Right lobe of liver (tissue), 6 donors: ENCODE measurements around the gene PLCXD1. TPM values are rescaled to one million over a fixed set of nuclear protein-coding genes. Genes with fewer than 3 reads are reported as not detected.

Source experiments
- ATAC-seq, 4 donors: fragments of 200-7000 bp; cut with Tn5 transposase; one replicate each; pipeline ENCODE4 v1.9.1; 2020; ENCODE audit warnings: mild to moderate bottlenecking in 4 of 4, moderate library complexity in 4 of 4
- DNase-seq, 3 donors: peaks; one replicate each; pipeline ENCODE4 v3.0.0-alpha.2; 2020
- H3K27ac ChIP-seq, 3 donors: fragments of 200-600 bp; one replicate each; pipeline ENCODE4 v1.8.0; 2022
- H3K27me3 ChIP-seq, 2 donors: fragments of 200-600 bp; one replicate each; pipeline ENCODE4 v1.8.0; 2022
- H3K36me3 ChIP-seq, 4 donors: fragments of 200-600 bp; sonication (generic) in 1 of 4; one replicate each; pipeline versions ENCODE4 v1.5.1 to v1.8.0; 2017 to 2022; ENCODE audit warnings: control low read depth in 1 of 4
- H3K4me1 ChIP-seq, 4 donors: fragments of 200-600 bp; sonication (generic) in 1 of 4; one replicate each; pipeline versions ENCODE4 v1.5.1 to v1.8.0; 2017 to 2022; ENCODE audit warnings: control low read depth in 1 of 4
- H3K4me3 ChIP-seq, 3 donors: fragments of 200-600 bp; one replicate each; pipeline ENCODE4 v1.8.0; 2022
- H3K9me3 ChIP-seq, 4 donors: fragments of 200-600 bp; sonication (generic) in 1 of 4; one replicate each; pipeline versions ENCODE4 v1.5.1 to v1.8.0; 2017 to 2022; ENCODE audit warnings: control low read depth in 1 of 4
- POLR2A ChIP-seq: fragments of 450-650 bp; IDR thresholded peaks from one replicate; pipeline ENCODE4 v1.6.1; 2017; ENCODE audit warnings: antibody characterized with exemption, mild to moderate bottlenecking
- WGBS: methylation state at CpG from one replicate; pipeline ENCODE4 v1.1.6; 2018; ENCODE audit warnings: low coverage, low lambda C conversion rate; ENCODE audit not compliant: insufficient coverage; ENCODE audit errors: missing lambda C conversion rate; 5-methylcytosine and 5-hydroxymethylcytosine counted together
- intact Hi-C, 2 donors: fragments of 100-400 bp; cut with DNase I; formaldehyde crosslinking; loops; one replicate each; pipeline versions ENCODE4 v1.11.2 to v1.14.1; 2022
- total RNA-seq, 6 experiments: library from RNA; depleted of rRNA in 2 of 6; stranded (reverse); fragments of >200 nt in 2 of 6; fragmentation: NEBNext Ultra II Directional in 3 of 6; extraction: Animal tissue kit (Norgen Biotek cat#: 25700) in 3 of 6; gene quantifications; one replicate each; pipeline versions ENCODE4 v1.1.0 to v1.2.4, GENCODE V29; 2016 to 2023
- TF ChIP-seq, protein P1 (sequence below), 4 donors: fragments of 200-600 bp in 3 of 4; fragments of 450-650 bp in 1 of 4; IDR thresholded peaks; one replicate each; pipeline versions ENCODE4 v1.5.1 to v1.8.0; 2016 to 2022; ENCODE audit warnings: antibody characterized with exemption in 4 of 4, mild to moderate bottlenecking in 2 of 4
- donor health status: DM: no; HTN: yes; CAD: no.
- donor health status: DM: no; HTN: no; CAD: no.
- donor health status: DM: no; HTN: no; CAD: no.
- donor health status: DM: no; HTN: yes; CAD: no.
- donor health status: DM: no; HTN: yes; CAD: no.

The PLCXD1 gene
- total RNA-seq, 6 experiments from 2014 or later: 3.4 to 11.2 (median 5.1) TPM

GRCh38 chrX:347351-348117 is 66.4 kb downstream of the PLCXD1 start:
- Histone ChIP-seq H3K27me3 (no peaks in the 10 kb centered on the region), H3K9me3 (no peaks in the 10 kb centered on the region), H3K36me3 (no peaks in the 10 kb centered on the region), H3K27ac (no peak overlapping the region), H3K4me3 (no peak overlapping the region), H3K4me1 (no peaks in the 10 kb centered on the region)
- 95% methylated on average over 16 of the region's 59 CpGs for WGBS
- TF ChIP-seq POLR2A: no peak
- TF ChIP-seq, protein P1, sequence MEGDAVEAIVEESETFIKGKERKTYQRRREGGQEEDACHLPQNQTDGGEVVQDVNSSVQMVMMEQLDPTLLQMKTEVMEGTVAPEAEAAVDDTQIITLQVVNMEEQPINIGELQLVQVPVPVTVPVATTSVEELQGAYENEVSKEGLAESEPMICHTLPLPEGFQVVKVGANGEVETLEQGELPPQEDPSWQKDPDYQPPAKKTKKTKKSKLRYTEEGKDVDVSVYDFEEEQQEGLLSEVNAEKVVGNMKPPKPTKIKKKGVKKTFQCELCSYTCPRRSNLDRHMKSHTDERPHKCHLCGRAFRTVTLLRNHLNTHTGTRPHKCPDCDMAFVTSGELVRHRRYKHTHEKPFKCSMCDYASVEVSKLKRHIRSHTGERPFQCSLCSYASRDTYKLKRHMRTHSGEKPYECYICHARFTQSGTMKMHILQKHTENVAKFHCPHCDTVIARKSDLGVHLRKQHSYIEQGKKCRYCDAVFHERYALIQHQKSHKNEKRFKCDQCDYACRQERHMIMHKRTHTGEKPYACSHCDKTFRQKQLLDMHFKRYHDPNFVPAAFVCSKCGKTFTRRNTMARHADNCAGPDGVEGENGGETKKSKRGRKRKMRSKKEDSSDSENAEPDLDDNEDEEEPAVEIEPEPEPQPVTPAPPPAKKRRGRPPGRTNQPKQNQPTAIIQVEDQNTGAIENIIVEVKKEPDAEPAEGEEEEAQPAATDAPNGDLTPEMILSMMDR (IDR thresholded peaks at IDR 0.05): no peak
- intact Hi-C loops: no loop called here
- DNase-seq (peak in 2 of 3 donors; percentile 11 to 47), ATAC-seq (no peak)

DNA sequence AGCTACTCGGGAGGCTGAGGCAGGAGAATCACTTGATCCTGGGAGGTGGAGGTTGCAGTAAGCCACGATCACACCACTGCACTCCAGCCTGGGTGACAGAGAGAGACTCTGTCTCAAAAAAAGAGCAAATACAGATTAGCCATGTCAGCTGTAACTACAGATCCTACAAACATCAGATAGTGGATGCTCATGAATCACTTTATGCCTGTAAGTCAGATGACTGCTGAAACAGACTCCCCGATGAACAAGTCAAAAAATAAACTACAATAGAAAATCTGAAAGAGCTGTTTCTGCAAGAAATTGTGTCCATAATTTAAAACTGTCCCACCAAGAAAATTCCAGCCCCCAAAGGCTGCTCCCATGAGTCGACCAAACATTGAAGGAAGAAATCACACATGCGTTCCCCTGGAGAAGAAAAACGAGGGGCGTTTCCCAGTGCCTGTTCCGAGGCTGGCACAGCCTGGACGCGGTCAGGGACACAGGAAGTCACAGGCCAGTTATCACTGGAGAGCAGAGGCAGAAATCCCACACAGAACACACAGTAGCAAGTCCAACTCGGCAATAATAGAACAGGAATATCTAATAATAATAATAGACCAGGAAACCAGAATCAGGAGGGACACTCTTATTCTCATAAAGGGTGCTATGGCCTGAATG is 67.4 kb downstream of the PLCXD1 start:
- Histone ChIP-seq H3K4me1 (no peaks in the 10 kb centered on the region), H3K27me3 (no peaks in the 10 kb centered on the region), H3K4me3 (no peak overlapping the region), H3K36me3 (no peaks in the 10 kb centered on the region), H3K9me3 (no peaks in the 10 kb centered on the region), H3K27ac (no peak overlapping the region)
- WGBS: 56% methylated on average over 9 of the region's 11 CpGs
- no peak for TF ChIP-seq POLR2A
- TF ChIP-seq, protein P1 (IDR thresholded peaks at IDR 0.05): no peak
- ATAC-seq (peak; percentile 16 to 42 (median 35)), DNase-seq (no peak)
- intact Hi-C loops: no loop called here

- H3K27ac ChIP-seq: no peak overlapping the region
Measured at GRCh38 chrX:349196-349595, 68.0 kb downstream of the PLCXD1 start.

GRCh38 chrX:349702-350101 is 68.5 kb downstream of the PLCXD1 start:
- WGBS: 82% methylated on average over 10 of the region's 10 CpGs
- no peak for ATAC-seq
- Histone ChIP-seq H3K4me3 (no peak overlapping the region), H3K4me1 (no peaks in the 10 kb centered on the region), H3K36me3 (no peaks in the 10 kb centered on the region), H3K27me3 (no peaks in the 10 kb centered on the region), H3K27ac (no peak overlapping the region), H3K9me3 (no peaks in the 10 kb centered on the region)
- intact Hi-C loops: no loop called here
- no peak for DNase-seq
- no peak for TF ChIP-seq POLR2A
- TF ChIP-seq, protein P1 (IDR thresholded peaks at IDR 0.05): no peak

More at GRCh38 chrX:349196-349595, 68.0 kb downstream of the PLCXD1 start:
- WGBS: 81% methylated on average over 12 of the region's 18 CpGs
- DNase-seq (peak in 2 of 3 donors; percentile 18 to 46), ATAC-seq (peak; percentile 20 to 66 (median 42))
- intact Hi-C loops: no loop called here
- H3K36me3 ChIP-seq: no peaks in the 10 kb centered on the region
- H3K9me3 ChIP-seq: no peaks in the 10 kb centered on the region
- H3K4me3 ChIP-seq: no peak overlapping the region
- TF ChIP-seq, protein P1 (IDR thresholded peaks at IDR 0.05): no peak
- H3K4me1 ChIP-seq: no peaks in the 10 kb centered on the region
- H3K27me3 ChIP-seq: no peaks in the 10 kb centered on the region
